Activated CD4-positive, alpha-beta memory T cell treated with anti-CD3 and anti-CD28 coated beads for 36 hours (primary cell): Measurements from ENCODE around the gene CPM. TPM values are rescaled to one million over a fixed set of nuclear protein-coding genes. Genes with fewer than 3 reads are reported as not detected.

Source experiments
- CTCF ChIA-PET: fragments of 350-600 bp; sonication (Branson Sonifier 250); formaldehyde crosslinking; loops from one replicate; lab custom pipeline; 2021; ENCODE audit warnings: antibody characterized with exemption, inconsistent platforms; lab: Charles Lee
- POLR2A ChIA-PET: fragments of 350-600 bp; sonication (Branson Sonifier 250); formaldehyde crosslinking; loops from one replicate; lab custom pipeline; 2021; ENCODE audit warnings: antibody characterized with exemption; lab: Charles Lee
- DNase-seq: peaks from one replicate; pipeline ENCODE4 v3.0.0-alpha.2; 2020
- H3K27ac Mint-ChIP-seq: one replicate; pipeline ENCODE4 v1.8.0; 2021; ENCODE audit warnings: mixed read lengths
- H3K27me3 Mint-ChIP-seq: one replicate; pipeline ENCODE4 v1.8.0; 2021; ENCODE audit warnings: mixed read lengths
- H3K36me3 Mint-ChIP-seq: one replicate; pipeline ENCODE4 v1.8.0; 2021; ENCODE audit warnings: mixed read lengths
- H3K4me1 Mint-ChIP-seq: one replicate; pipeline ENCODE4 v1.8.0; 2021; ENCODE audit warnings: low read depth, mixed read lengths
- H3K4me3 Mint-ChIP-seq: one replicate; pipeline ENCODE4 v1.8.0; 2021; ENCODE audit warnings: mild to moderate bottlenecking, mixed read lengths
- H3K9me3 Mint-ChIP-seq: one replicate; pipeline ENCODE4 v1.8.0; 2021; ENCODE audit warnings: mixed read lengths
- intact Hi-C: fragments of 100-400 bp; cut with micrococcal nuclease; formaldehyde crosslinking; loops from one replicate; pipeline ENCODE4 v1.15.1; 2023
- total RNA-seq, 2 experiments: library from RNA; stranded (reverse); gene quantifications; one replicate each; pipeline ENCODE4 v1.2.3, GENCODE V29; 2021

The CPM gene
- total RNA-seq, 2 experiments from 2014 or later, result 14.7 to 19.8 TPM

DNA sequence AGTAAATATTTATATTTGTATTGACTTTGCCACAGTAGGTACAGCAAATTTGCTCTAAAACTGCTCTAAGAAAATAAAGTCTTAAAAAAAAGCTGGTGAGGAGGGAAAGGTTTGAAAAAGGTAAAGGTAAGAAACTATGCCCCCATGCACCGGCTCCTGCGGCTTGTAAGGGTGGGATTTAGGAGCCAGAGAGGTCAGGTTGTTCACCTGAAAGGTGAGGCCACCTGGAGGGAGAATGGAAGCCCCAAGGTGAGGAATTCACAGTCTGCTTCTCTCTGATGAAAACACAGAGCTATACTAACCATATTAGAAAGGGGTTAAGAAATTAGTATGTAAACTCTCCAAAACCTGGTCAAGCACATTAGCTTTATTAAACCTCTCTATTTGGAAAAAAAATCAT lies 31.8 kb downstream of the CPM start:
- no peak overlapping the region for H3K27ac Mint-ChIP-seq
- no peaks in the 10 kb centered on the region for H3K27me3 Mint-ChIP-seq
- POLR2A ChIA-PET, result no interaction called here
- no peak overlapping the region for H3K4me3 Mint-ChIP-seq
- H3K9me3 Mint-ChIP-seq, result no peaks in the 10 kb centered on the region
- CTCF ChIA-PET, result no interaction called here
- H3K36me3 Mint-ChIP-seq, result peaks cover 2% of the 10 kb centered on the region
- intact Hi-C loops, result no loop called here
- DNase-seq, result no peak
- H3K4me1 Mint-ChIP-seq, result peaks cover 6% of the 10 kb centered on the region

DNA sequence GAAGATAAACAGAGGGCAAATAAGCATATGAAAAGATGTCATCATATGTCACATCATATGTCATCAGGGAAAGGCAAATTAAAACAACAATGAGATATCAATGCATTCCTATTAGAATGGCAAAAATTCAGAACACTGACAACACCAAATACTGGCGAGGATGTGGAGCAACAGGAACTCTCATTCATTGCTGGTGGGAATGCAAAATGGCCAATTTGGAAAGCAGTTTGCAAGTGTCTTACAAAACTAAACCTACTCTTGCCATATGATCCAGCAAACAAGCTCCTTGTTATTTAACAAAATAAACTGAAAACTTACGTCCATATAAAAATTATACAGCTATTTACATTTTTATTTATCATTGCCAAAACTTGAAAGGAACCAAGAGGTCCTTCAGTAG lies 32.7 kb downstream of the CPM start:
- Mint-ChIP-seq H3K36me3 (peaks cover 2% of the 10 kb centered on the region), H3K27me3 (no peaks in the 10 kb centered on the region), H3K4me3 (no peak overlapping the region), H3K4me1 (peaks cover 12% of the 10 kb centered on the region), H3K9me3 (no peaks in the 10 kb centered on the region), H3K27ac (no peak overlapping the region)
- ChIA-PET CTCF (interaction anchor here (1.3 kb wide), 1 partner anchor 70 kb away, joined by 3 read pairs; no protein-coding TSS in a partner anchor), POLR2A (no interaction called here)
- intact Hi-C loops, result no loop called here
- DNase-seq, result no peak

DNA sequence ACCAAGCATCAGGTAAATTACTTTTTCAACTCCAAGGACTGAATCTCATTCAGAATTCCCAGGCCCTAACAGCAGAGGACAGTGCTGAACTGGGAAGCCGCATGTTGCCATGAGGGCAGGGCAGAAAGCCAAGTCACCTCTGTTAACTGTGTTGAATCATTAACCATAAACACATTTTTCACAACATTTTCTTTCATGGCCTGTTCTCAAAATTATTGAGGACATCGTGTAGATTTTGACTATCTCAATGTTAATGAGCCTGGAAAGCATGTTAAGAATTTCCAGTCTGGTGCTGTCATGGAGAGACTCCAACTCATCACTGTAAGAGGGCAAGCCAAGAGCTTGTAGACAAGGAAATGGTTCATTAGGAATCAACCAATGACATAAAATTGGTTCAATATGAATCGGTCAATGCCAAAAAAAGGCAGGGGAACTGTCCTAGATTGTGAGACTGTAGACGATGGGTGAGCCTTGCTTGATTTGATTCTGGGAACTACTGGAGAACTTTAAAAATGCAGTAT lies 33.7 kb downstream of the CPM start:
- H3K4me1 Mint-ChIP-seq, result peaks cover 9% of the 10 kb centered on the region
- no peak overlapping the region for H3K27ac Mint-ChIP-seq
- no peak for DNase-seq
- no peaks in the 10 kb centered on the region for H3K27me3 Mint-ChIP-seq
- CTCF ChIA-PET, result interaction anchor here (1.3 kb wide), 1 partner anchor 69 kb away, joined by 3 read pairs; no protein-coding TSS in a partner anchor
- POLR2A ChIA-PET, result no interaction called here
- H3K9me3 Mint-ChIP-seq, result no peaks in the 10 kb centered on the region
- intact Hi-C loops, result no loop called here
- H3K36me3 Mint-ChIP-seq, result peaks cover 2% of the 10 kb centered on the region
- H3K4me3 Mint-ChIP-seq, result no peak overlapping the region

DNA sequence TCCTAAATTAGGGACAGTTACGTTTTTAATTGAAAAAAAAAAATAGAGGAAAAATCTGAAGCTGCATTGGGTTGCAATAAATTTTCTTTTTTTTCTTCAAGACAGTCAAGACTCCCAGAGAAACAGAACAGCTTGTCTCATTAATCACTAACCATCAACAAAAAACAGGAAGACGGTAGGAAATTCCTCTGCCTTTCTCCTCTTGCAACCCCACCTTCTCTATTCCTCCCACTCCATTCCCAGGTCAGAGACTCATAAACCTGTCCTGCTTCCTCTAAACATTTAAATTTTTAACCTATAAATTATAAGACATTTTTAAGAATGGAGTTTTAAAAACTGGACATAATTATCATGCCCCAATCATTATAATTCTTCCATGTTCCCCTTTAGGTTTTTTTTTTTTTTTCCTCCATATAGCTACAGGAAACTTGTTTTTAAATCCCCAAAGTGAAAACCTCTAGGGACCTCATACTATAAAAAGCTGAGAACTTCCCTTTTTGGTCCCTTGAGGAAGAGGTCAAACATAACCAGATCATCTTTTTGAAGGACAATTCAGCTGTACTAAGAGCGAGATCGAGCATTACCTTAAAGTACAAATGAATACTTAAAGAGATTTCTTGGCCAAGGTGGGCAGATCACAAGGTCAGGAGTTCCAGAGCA lies 36.0 kb downstream of the CPM start:
- no peak for DNase-seq
- Mint-ChIP-seq H3K4me1 (peaks cover 13% of the 10 kb centered on the region), H3K4me3 (no peak overlapping the region), H3K9me3 (no peaks in the 10 kb centered on the region), H3K36me3 (peaks cover 2% of the 10 kb centered on the region), H3K27ac (no peak overlapping the region), H3K27me3 (no peaks in the 10 kb centered on the region)
- intact Hi-C loops, result no loop called here
- ChIA-PET CTCF (no interaction called here), POLR2A (interaction anchor here (0.7 kb wide), 1 partner anchor 665 kb away, joined by 3 read pairs; no protein-coding TSS in a partner anchor)

DNA sequence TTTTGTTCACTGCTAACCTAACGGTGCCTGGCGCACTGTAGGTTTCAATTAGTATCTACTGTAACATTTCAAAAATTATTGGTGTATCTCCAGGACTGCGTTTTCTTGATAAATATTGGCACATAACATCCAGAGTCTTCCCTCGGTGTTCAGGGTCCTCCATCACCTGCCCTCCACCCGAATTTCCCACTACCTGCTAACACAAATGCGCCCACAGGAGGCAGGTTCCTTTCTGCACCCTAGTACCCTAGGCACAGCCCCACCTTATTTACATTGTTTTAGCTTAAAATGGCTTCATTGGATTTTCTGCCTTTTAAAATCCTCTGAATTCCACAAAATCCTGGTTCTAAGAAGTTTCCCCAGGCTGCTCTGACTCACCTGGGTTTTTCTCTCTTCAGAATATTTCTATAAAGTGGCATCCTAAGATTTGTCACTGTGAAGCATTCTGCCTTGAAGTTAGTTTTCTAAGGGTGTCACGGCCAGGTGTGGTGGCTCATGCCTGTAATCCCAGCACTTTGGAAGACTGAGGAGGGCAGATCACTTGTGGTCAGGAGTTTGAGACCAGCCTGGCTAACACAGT lies 38.6 kb downstream of the CPM start:
- ChIA-PET CTCF (no interaction called here), POLR2A (no interaction called here)
- Mint-ChIP-seq H3K9me3 (no peaks in the 10 kb centered on the region), H3K4me1 (peaks cover 26% of the 10 kb centered on the region), H3K27ac (no peak overlapping the region), H3K27me3 (no peaks in the 10 kb centered on the region), H3K36me3 (peaks cover under 1% of the 10 kb centered on the region), H3K4me3 (no peak overlapping the region)
- no peak for DNase-seq
- intact Hi-C loops, result loop anchor here (2.0 kb wide), 1 partner anchor 24 kb away; no protein-coding TSS in a partner anchor

DNA sequence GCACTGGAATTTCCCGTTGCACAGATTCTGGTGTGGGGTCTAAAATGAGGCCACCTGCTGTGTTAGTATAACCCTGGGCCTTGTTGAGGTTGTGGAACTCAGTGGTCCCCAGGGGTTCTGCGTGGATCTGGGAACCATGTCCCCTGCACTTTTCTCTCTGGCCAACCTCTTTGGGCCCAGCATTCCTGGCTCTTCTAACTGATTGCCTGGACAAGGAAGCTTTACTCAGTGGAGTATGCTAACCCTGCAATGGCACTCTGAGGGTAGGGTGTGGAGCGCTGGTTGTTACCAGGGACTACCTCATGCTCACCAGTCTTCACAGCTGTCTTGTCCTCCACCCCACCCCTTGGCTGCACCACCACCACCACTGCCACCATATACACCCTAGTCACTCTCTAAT lies 39.2 kb downstream of the CPM start:
- peaks cover 28% of the 10 kb centered on the region for H3K4me1 Mint-ChIP-seq
- POLR2A ChIA-PET, result no interaction called here
- no peaks in the 10 kb centered on the region for H3K27me3 Mint-ChIP-seq
- CTCF ChIA-PET, result no interaction called here
- H3K9me3 Mint-ChIP-seq, result no peaks in the 10 kb centered on the region
- intact Hi-C loops, result loop anchor here (2.0 kb wide), 1 partner anchor 25 kb away; no protein-coding TSS in a partner anchor
- no peak overlapping the region for H3K4me3 Mint-ChIP-seq
- H3K27ac Mint-ChIP-seq, result no peak overlapping the region
- no peak for DNase-seq
- H3K36me3 Mint-ChIP-seq, result no peaks in the 10 kb centered on the region

DNA sequence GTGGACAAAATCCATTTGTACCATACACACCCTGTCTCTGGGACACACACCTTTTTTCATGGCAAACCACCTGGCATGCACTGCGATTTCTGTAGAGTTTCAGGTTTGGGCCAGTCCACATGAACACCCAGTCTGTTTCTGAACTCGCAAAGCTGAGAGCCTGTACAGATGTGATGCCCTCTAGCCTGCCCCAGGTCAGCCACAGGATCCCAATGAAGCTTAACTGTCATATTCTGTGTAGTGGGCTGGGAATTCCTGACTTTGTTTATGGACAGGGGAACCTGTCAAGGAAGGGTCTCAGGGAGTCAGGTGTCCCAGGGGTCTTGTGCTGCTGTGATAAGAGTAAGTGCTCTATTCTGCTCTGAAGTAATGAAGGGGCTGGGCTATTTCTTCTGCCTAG lies 39.8 kb downstream of the CPM start:
- H3K9me3 Mint-ChIP-seq, result no peaks in the 10 kb centered on the region
- POLR2A ChIA-PET, result no interaction called here
- no peaks in the 10 kb centered on the region for H3K36me3 Mint-ChIP-seq
- H3K27me3 Mint-ChIP-seq, result no peaks in the 10 kb centered on the region
- H3K4me3 Mint-ChIP-seq, result no peak overlapping the region
- no peak overlapping the region for H3K27ac Mint-ChIP-seq
- H3K4me1 Mint-ChIP-seq, result peaks cover 34% of the 10 kb centered on the region
- CTCF ChIA-PET, result no interaction called here
- intact Hi-C loops, result no loop called here
- no peak for DNase-seq

DNA sequence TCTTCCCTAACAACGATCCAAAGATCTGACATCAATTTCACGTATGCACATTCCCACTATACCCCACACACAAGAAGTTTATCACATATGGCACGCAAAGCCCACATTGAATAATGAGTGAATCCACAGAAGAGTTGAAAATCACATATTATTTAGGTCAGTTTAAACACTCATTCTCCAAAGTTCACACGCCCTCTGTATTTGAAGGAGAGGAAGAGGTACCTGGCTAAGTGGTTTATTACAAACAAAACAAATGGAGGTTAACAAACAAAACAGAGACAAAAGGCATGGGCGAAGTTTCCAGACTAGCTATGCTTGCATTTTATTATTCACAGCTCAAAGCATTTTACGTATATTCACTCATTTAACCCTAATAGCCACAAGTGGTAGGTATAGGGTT lies 41.8 kb downstream of the CPM start:
- ChIA-PET CTCF (interaction anchor here (1.0 kb wide), 1 partner anchor 179 kb away, joined by 3 read pairs; no protein-coding TSS in a partner anchor), POLR2A (no interaction called here)
- H3K9me3 Mint-ChIP-seq, result no peaks in the 10 kb centered on the region

DNA sequence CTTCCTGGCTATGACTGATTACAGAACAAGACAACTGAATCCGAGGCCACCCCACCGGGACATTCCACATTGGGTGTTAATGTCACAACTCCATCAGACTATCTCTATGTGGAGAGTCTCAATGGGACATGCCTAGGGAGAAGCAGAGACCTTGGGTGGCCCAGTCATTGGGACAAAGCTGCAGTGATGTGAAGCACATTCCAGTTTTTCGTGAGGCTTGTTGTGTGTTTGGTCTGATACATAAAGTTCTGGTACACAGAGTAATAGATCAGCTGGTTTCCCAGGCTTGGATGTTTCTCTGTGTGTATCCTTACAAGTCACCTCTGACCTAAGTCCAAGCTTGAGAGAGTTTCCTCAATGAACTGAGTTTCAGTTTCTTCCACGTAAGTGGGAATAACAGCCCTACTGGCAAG lies 42.3 kb downstream of the CPM start:
- no peak overlapping the region for H3K4me3 Mint-ChIP-seq
- POLR2A ChIA-PET, result no interaction called here
- CTCF ChIA-PET, result interaction anchor here (0.6 kb wide), 1 partner anchor 177 kb away, joined by 3 read pairs; no protein-coding TSS in a partner anchor
- H3K27me3 Mint-ChIP-seq, result peaks cover 1% of the 10 kb centered on the region
- H3K4me1 Mint-ChIP-seq, result peaks cover 36% of the 10 kb centered on the region
- H3K9me3 Mint-ChIP-seq, result no peaks in the 10 kb centered on the region
- DNase-seq, result no peak
- no peaks in the 10 kb centered on the region for H3K36me3 Mint-ChIP-seq
- H3K27ac Mint-ChIP-seq, result no peak overlapping the region
- intact Hi-C loops, result no loop called here

More for the DNA sequence above, 41.8 kb downstream of the CPM start:
- H3K27ac Mint-ChIP-seq, result no peak overlapping the region
- intact Hi-C loops, result no loop called here
- H3K4me3 Mint-ChIP-seq, result no peak overlapping the region
- H3K36me3 Mint-ChIP-seq, result no peaks in the 10 kb centered on the region
- DNase-seq, result no peak
- H3K4me1 Mint-ChIP-seq, result peaks cover 38% of the 10 kb centered on the region
- H3K27me3 Mint-ChIP-seq, result peaks cover 1% of the 10 kb centered on the region

DNA sequence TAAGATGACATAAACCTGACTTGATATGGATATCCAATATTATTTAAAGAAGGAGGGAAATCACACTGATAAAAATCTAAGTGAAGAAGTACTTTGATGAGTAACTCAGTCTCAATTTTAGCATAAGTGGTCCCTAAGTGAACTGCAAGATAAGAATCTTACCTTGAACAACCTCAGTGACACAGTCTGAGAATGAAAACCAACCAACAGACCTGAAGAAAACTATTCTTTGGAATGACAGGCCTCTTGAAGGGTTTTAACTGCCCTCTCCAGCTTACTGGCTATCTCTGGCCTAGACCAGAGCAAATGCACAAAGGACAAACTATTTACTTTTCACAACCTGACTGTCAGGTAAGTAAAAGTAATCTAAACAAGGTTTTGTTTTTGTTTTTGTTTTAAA lies 44.7 kb downstream of the CPM start:
- ChIA-PET POLR2A (no interaction called here), CTCF (no interaction called here)
- peaks cover 3% of the 10 kb centered on the region for H3K27me3 Mint-ChIP-seq
- no peak for DNase-seq
- intact Hi-C loops, result loop anchor here (2.0 kb wide), 1 partner anchor 71 kb away; no protein-coding TSS in a partner anchor
- no peak overlapping the region for H3K27ac Mint-ChIP-seq
- H3K36me3 Mint-ChIP-seq, result peaks cover 5% of the 10 kb centered on the region
- H3K4me1 Mint-ChIP-seq, result peaks cover 29% of the 10 kb centered on the region
- H3K9me3 Mint-ChIP-seq, result no peaks in the 10 kb centered on the region
- no peak overlapping the region for H3K4me3 Mint-ChIP-seq

DNA sequence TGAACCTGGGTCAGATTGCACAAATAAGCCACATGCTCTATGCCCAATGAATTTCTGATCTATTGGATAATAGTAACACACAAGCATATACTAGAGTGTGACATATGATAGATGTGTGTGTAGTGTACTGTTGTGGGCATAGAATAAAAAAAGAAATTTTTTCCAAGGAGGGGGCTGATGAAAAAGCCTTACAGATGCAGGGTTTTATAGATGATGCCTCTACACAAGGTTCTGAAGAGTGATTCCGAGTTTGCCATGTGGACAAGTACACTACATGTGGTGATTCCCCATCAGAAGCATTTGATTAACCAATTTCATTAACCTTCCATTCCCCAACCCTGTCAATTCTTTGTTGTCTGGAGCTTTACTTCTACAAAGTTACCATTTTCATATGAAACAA lies 45.3 kb downstream of the CPM start:
- intact Hi-C loops, result loop anchor here (2.0 kb wide), 1 partner anchor 71 kb away; no protein-coding TSS in a partner anchor

DNA sequence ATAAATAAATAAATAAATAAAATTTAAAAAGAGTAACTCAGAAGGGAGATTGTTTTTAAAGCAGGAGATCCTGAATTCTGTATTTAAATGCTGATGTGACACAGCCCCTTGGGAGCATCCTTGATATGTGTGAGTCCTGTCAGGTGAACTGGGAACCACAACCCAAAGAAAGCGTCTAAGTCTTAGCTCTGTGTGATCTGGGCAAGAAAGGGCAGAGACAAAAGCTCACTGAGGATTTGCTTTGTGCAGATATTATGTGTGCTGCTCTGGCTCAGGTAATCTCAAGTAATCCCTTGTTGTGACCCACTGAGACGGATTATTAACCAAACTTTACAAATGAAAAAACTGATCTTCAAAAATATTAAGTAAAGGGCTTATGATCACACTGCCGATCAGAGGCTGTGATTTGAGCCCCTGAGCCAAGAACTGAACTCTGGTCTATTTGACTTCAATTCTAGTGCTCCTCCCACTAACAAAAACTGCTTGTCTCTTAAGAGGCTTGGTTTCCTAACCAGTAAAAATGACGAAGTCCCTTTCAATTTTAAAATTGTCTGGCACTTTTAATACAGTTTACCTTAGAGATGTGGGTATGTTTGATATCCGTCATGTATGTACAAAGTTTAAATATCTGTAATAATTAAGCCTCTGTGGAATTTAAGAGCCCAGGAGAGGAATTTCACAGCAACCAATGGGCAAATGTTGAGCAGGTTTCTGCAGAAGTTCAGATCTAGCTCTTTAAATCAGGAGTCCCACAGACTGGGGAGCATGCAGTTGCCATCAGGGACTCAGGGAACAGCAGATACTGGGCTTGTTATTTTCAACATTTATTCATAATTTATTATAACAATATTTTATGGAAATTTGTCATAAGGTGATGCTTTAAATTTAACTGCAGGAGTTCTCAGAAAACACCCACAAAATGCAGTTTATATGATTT lies 46.1 kb downstream of the CPM start:
- intact Hi-C loops, result no loop called here
- Mint-ChIP-seq H3K36me3 (peaks cover 10% of the 10 kb centered on the region), H3K27me3 (peaks cover 3% of the 10 kb centered on the region), H3K4me1 (peaks cover 24% of the 10 kb centered on the region), H3K9me3 (peaks cover 3% of the 10 kb centered on the region), H3K4me3 (no peak overlapping the region), H3K27ac (no peak overlapping the region)
- DNase-seq, result no peak
- ChIA-PET POLR2A (no interaction called here), CTCF (no interaction called here)

More for the DNA sequence above, 45.3 kb downstream of the CPM start:
- H3K9me3 Mint-ChIP-seq, result no peaks in the 10 kb centered on the region
- no peak overlapping the region for H3K27ac Mint-ChIP-seq
- no peak overlapping the region for H3K4me3 Mint-ChIP-seq
- H3K36me3 Mint-ChIP-seq, result peaks cover 10% of the 10 kb centered on the region
- H3K4me1 Mint-ChIP-seq, result peaks cover 29% of the 10 kb centered on the region
- peaks cover 3% of the 10 kb centered on the region for H3K27me3 Mint-ChIP-seq
- CTCF ChIA-PET, result no interaction called here
- POLR2A ChIA-PET, result no interaction called here
- no peak for DNase-seq
